HFF-Myc (cell line): ENCODE measurements around the gene PPM1J.

Source experiments
- DNase-seq: peaks from one replicate; pipeline ENCODE4 v3.0.0-alpha.2; 2011; ENCODE audit warnings: low read depth; ENCODE audit errors: extremely low read depth
- H3K4me3 ChIP-seq: replicated peaks from 2 replicates; pipeline ENCODE4 v1.5.1; 2011; ENCODE audit warnings: low read depth, mild to moderate bottlenecking, control low read depth, low read length
- TF ChIP-seq, protein P1 (sequence below): IDR thresholded peaks from 2 replicates; pipeline ENCODE4 v1.5.1; 2012; ENCODE audit warnings: mild to moderate bottlenecking, low read depth, low read length, control low read depth; ENCODE audit errors: missing control alignments

PPM1J gene

GRCh38 chr1:112676543-112676942 is 38.6 kb downstream of the PPM1J start:
- no peak overlapping the region for H3K4me3 ChIP-seq
- no peak for DNase-seq
- TF ChIP-seq, protein P1, sequence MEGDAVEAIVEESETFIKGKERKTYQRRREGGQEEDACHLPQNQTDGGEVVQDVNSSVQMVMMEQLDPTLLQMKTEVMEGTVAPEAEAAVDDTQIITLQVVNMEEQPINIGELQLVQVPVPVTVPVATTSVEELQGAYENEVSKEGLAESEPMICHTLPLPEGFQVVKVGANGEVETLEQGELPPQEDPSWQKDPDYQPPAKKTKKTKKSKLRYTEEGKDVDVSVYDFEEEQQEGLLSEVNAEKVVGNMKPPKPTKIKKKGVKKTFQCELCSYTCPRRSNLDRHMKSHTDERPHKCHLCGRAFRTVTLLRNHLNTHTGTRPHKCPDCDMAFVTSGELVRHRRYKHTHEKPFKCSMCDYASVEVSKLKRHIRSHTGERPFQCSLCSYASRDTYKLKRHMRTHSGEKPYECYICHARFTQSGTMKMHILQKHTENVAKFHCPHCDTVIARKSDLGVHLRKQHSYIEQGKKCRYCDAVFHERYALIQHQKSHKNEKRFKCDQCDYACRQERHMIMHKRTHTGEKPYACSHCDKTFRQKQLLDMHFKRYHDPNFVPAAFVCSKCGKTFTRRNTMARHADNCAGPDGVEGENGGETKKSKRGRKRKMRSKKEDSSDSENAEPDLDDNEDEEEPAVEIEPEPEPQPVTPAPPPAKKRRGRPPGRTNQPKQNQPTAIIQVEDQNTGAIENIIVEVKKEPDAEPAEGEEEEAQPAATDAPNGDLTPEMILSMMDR = no peak

DNA sequence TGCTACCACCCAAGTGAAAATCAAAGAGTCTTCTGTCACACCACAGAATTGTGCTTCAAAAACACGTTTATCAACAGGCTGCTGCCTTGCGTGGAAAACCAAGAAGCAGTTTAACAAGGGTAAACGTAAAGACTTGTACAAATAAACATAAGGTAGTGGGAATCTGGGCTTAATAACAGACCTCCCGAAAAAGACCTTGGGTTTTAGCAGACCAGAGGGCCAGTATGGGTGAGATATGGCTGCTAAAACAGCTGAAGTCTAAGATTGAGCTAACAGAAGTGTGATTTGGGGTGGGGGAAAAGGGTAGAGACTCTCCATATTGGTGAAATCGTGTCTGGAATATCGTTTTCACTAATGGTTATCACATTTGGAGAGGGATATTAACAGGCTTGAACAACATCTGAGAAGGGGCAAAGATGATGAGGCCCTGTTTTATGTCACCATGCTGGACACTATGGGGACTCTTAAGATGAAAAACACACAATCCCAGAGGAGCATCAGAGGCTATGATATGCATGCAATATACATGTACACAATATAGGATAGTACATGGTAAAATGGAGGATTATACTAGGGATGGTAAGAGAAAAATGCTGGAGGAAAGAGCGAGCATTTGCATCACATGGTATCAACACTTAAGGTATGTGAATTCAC is 39.3 kb downstream of the PPM1J start:
- H3K4me3 ChIP-seq = peak overlapping the region; percentile 71
- TF ChIP-seq, protein P1 = no peak
- DNase-seq = no peak

DNA sequence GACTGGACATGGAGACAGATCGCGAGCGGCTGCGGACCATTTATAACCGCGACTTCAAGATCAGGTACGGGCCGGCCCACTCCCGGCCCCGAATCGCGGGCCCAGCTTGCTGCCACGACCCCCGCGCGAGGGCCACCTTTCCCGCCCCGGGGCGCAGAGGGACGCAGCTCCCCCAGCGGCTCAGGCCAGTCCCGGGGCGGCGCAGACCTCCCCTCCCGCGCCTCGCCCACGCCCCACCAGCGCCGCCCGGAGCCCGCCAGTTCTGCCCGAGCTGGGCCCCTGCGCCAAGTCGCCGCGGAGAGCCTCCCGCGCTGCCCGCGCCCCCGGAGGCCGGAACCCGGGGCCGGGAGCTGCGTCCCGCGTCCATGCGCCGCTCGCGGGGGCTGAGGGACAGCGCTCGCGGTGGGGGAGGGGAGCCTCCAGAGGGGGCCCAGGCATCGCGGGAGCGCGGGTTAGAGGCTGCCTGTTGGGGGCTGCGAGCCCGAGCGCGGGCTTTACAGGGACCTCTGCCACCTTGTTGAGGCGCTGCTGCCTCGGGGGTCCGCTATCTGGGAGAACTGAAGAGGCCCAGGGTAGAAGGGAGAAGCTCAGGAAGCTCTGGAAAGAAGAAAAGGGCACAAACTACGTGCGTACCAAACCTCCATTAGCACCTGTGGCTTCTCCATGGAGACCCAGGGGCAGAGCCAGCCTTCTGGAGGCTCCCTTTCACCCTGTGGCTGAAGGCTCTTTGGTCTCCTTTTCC is 40.0 kb downstream of the PPM1J start:
- peak overlapping the region; percentile 71 for H3K4me3 ChIP-seq
- TF ChIP-seq, protein P1 = no peak
- DNase-seq = no peak

DNA sequence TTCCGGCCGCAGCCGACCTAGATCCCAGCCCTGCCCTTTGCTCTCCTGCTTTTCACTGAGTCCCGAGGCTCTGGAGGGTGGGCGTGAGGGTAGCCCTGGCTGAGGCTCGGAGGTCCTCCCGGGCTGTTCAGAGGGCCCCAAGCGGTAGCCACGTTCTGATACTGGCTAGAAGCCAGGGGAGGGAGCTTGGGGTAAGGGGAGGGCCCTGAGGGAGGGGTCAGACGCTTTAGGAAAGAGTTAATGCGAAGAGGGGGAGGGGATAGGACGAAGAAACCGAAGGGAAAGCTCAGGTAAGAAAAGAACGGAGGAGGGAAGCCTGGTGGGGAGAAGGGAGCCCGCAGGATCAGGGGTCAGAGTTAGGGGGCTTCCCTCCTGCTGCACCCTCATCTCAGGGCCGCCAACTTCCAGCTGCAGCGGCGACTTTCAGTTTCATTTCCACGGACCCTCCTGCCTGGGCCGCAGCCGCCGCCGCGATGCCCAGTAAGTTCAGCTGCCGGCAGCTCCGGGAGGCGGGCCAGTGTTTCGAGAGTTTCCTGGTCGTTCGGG is 40.6 kb downstream of the PPM1J start, which contains the start of gene MOV10:
MOV10 (plus strand) TSS at position 220 of the 546 bp plus-strand sequence; CDS start at position 474, 254 bp downstream.
- TF ChIP-seq, protein P1 = no peak
- DNase-seq = no peak

GRCh38 chr1:112673592-112674439 is 41.3 kb downstream of the PPM1J start:
- TF ChIP-seq, protein P1 = peak; percentile 52
- peak overlapping the region; percentile 71 for H3K4me3 ChIP-seq
- no peak for DNase-seq

More for the DNA sequence above, 40.6 kb downstream of the PPM1J start, which contains the start of gene MOV10:
- peak within 1 kb of the TSS; percentile 71 for H3K4me3 ChIP-seq

DNA sequence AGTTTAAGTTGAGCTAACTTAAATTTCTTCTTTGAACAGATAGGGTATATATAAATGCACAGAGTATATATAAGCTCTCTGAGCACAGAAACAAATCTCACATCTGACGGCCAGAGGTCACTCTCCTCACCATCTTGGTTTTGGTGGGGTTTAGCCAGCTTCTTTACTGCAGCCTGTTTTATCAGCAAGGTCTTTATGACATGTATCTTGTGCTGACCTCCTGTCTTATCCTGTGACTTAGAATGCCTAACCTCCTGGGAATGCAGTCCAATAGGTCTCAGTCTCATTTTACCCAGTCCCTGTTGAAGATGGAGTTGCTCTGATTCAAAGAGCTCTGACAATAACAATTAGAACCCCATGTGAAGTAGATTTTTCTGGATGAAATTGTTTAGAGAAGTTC is 42.3 kb downstream of the PPM1J start:
- TF ChIP-seq, protein P1 = no peak
- DNase-seq = no peak
- H3K4me3 ChIP-seq = no peak overlapping the region
